HepG2 (cell line): Measurements from ENCODE around the gene NEK5. TPM values are rescaled to one million over a fixed set of nuclear protein-coding genes. Genes with fewer than 3 reads are reported as not detected.

Experiments used
- FOSL1 ChIP-seq: sonication (generic); formaldehyde crosslinking; IDR thresholded peaks from 2 replicates; pipeline ENCODE4 v1.9.0; 2021; ENCODE audit warnings: missing genetic modification reagents, borderline replicate concordance
- FOXP1 ChIP-seq, 2 experiments: fragments of 450-650 bp in 1 of 2; IDR thresholded peaks; 2 replicates each; pipeline ENCODE4 v1.6.1; 2017 to 2018; ENCODE audit warnings: antibody characterized with exemption in 1 of 2
- GABPA ChIP-seq, 2 experiments: IDR thresholded peaks; 2 replicates each; pipeline ENCODE4 v1.6.1; 2011 to 2016; ENCODE audit warnings: low read depth in 2 of 2, low read length in 1 of 2, missing biosample characterization in 1 of 2, missing genetic modification characterization in 1 of 2
- HDAC6 ChIP-seq: fragments of 200-600 bp; sonication (generic); IDR thresholded peaks from 2 replicates; pipeline ENCODE4 v1.7.0; 2017; ENCODE audit warnings: mild to moderate bottlenecking, antibody characterized with exemption, low read length, low read depth
- KDM5B ChIP-seq: sonication (generic); formaldehyde crosslinking; IDR thresholded peaks from 2 replicates; pipeline ENCODE4 v1.4.0; 2020; ENCODE audit warnings: missing genetic modification reagents, mild to moderate bottlenecking, borderline replicate concordance
- MAF1 ChIP-seq: sonication (generic); formaldehyde crosslinking; IDR thresholded peaks from 2 replicates; pipeline ENCODE4 v1.5.0; 2020; ENCODE audit warnings: missing genetic modification reagents, borderline replicate concordance
- MED13 ChIP-seq: sonication (generic); formaldehyde crosslinking; IDR thresholded peaks from 2 replicates; pipeline ENCODE4 v1.5.0; 2020; ENCODE audit warnings: missing genetic modification reagents
- MEF2D ChIP-seq: sonication (generic); formaldehyde crosslinking; IDR thresholded peaks from 2 replicates; pipeline ENCODE4 v1.5.1; 2020; ENCODE audit warnings: mild to moderate bottlenecking, missing genetic modification reagents
- MXD4 ChIP-seq: IDR thresholded peaks from 2 replicates; pipeline ENCODE4 v1.6.1; 2016; ENCODE audit warnings: mild to moderate bottlenecking, missing biosample characterization, missing genetic modification reagents
- POLR2A ChIP-seq, 2 experiments: IDR thresholded peaks; 2 replicates each; pipeline ENCODE4 v1.6.1; 2011; ENCODE audit warnings: low read depth in 2 of 2, low read length in 2 of 2, mild to moderate bottlenecking in 1 of 2, moderate library complexity in 1 of 2; ENCODE audit not compliant: insufficient read depth in 1 of 2
- RBM39 ChIP-seq: fragments of 200-400 bp; formaldehyde crosslinking; IDR thresholded peaks from one replicate; pipeline ENCODE4 v1.6.1; 2018; ENCODE audit warnings: antibody characterized with exemption, mild to moderate bottlenecking, low read depth, low read length; ENCODE audit not compliant: poor library complexity, severe bottlenecking
- SOX5 ChIP-seq: IDR thresholded peaks from 2 replicates; pipeline ENCODE4 v1.6.1; 2016; ENCODE audit warnings: borderline replicate concordance
- TBX3 ChIP-seq: fragments of 450-650 bp; IDR thresholded peaks from 2 replicates; pipeline ENCODE4 v1.6.1; 2017; ENCODE audit warnings: antibody characterized with exemption, mild to moderate bottlenecking, inconsistent platforms, borderline replicate concordance
- WIZ ChIP-seq: sonication (generic); formaldehyde crosslinking; IDR thresholded peaks from 2 replicates; pipeline ENCODE4 v1.5.1; 2020; ENCODE audit warnings: mild to moderate bottlenecking, missing genetic modification reagents
- ZNF34 ChIP-seq: sonication (generic); formaldehyde crosslinking; IDR thresholded peaks from 2 replicates; pipeline ENCODE4 v1.4.0; 2020; ENCODE audit warnings: mild to moderate bottlenecking, missing genetic modification reagents, borderline replicate concordance
- ZNF431 ChIP-seq: sonication (generic); formaldehyde crosslinking; IDR thresholded peaks from 2 replicates; pipeline ENCODE4 v1.9.0; 2022; ENCODE audit warnings: missing genetic modification reagents, low read depth, mild to moderate bottlenecking, borderline replicate concordance
- ZNF572 ChIP-seq: sonication (generic); formaldehyde crosslinking; IDR thresholded peaks from 2 replicates; pipeline ENCODE4 v1.5.1; 2020; ENCODE audit warnings: mild to moderate bottlenecking, missing genetic modification reagents
- ZNF577 ChIP-seq: sonication (generic); formaldehyde crosslinking; IDR thresholded peaks from 2 replicates; pipeline ENCODE4 v1.4.0; 2020; ENCODE audit warnings: mild to moderate bottlenecking, low read depth, missing genetic modification reagents, borderline replicate concordance
- ZNF788 ChIP-seq: sonication (generic); formaldehyde crosslinking; IDR thresholded peaks from 2 replicates; pipeline ENCODE4 v1.5.0; 2020; ENCODE audit warnings: mild to moderate bottlenecking, missing genetic modification reagents, borderline replicate concordance
- polyA plus RNA-seq, 8 experiments: library from polyadenylated mRNA; depleted of rRNA in 3 of 8; stranded (reverse) in 7 of 8; unstranded in 1 of 8; fragments of >200 nt; fragmentation: Illumina TruSeq in 4 of 8; extraction: Trizol in 4 of 8; gene quantifications; 2 replicates each; pipeline versions ENCODE4 v1.2.1 to v1.2.3, GENCODE V29; 2011 to 2016; ENCODE audit warnings: low read depth in 4 of 8, missing spikeins in 1 of 8, mixed read lengths in 1 of 8; ENCODE audit not compliant: insufficient read depth in 1 of 8
- total RNA-seq, 5 experiments: library from RNA; depleted of rRNA; stranded (reverse); fragments of >200 nt; fragmentation: Illumina TruSeq; extraction: Trizol; gene quantifications; 2 replicates each; pipeline ENCODE4 v1.2.3, GENCODE V29; 2016; ENCODE audit warnings: low read depth in 1 of 5
- TF ChIP-seq, protein P1 (sequence below): sonication (generic); formaldehyde crosslinking; IDR thresholded peaks from 2 replicates; pipeline ENCODE4 v1.9.0; 2021; ENCODE audit warnings: missing genetic modification reagents, borderline replicate concordance
- TF ChIP-seq, protein P2 (sequence below): sonication (generic); formaldehyde crosslinking; IDR thresholded peaks from 2 replicates; pipeline ENCODE4 v1.8.0; 2022; ENCODE audit warnings: mild to moderate bottlenecking, missing genetic modification reagents, moderate library complexity
- TF ChIP-seq, protein P3 (sequence below): IDR thresholded peaks from 2 replicates; pipeline ENCODE4 v1.6.1; 2018; ENCODE audit warnings: missing genetic modification reagents
- TF ChIP-seq, protein P4 (sequence below): sonication (generic); formaldehyde crosslinking; IDR thresholded peaks from 2 replicates; pipeline ENCODE4 v1.8.0; 2022; ENCODE audit warnings: mild to moderate bottlenecking, missing genetic modification reagents, borderline replicate concordance
- TF ChIP-seq, protein P5 (sequence below): sonication (generic); formaldehyde crosslinking; IDR thresholded peaks from 2 replicates; pipeline ENCODE4 v1.8.1; 2023; ENCODE audit warnings: mild to moderate bottlenecking, missing genetic modification reagents

The NEK5 gene
- total and polyA plus RNA-seq, 2 of the 13 experiments (the other 11 are each of a cell fraction or from before 2014, with no cell fraction given): 0.12 to 0.22 TPM

DNA sequence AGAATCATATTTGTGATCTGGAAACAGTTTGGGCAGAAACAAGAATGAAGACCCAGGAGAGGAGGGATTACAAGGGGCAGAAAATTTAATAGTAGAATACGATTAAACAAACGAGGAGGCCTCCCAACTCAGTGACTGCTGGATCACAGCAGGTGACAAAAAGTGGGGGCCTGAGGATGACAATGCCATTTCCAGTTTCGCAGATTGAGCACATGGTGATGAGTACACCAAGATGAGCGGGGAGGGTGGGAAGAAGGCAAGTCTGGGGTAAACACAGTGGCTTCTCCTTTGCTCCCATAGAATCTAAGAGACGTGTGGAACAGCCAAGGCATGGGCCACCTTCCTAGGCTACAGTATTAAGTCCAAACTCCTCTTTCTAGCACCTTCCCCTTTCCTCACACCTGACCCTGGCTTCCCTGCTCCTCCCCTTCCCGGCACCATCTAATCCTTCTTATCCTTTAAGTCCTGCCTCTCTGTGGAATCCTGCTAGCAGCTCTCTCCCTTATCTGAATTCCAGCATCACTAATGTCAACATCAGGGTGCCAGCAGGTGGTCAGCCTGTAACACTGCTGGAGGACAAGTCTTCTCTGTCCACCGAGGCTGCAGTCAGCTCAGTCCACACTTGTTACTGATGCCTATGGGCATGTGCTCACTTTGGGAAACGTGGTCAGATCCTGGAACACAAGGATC, 131.1 kb downstream of the NEK5 start (continued):
- TF ChIP-seq FOSL1 (CRISPR knock-in tag): no peak
- no peak for TF ChIP-seq MED13 (CRISPR knock-in tag)
- TF ChIP-seq, protein P1, sequence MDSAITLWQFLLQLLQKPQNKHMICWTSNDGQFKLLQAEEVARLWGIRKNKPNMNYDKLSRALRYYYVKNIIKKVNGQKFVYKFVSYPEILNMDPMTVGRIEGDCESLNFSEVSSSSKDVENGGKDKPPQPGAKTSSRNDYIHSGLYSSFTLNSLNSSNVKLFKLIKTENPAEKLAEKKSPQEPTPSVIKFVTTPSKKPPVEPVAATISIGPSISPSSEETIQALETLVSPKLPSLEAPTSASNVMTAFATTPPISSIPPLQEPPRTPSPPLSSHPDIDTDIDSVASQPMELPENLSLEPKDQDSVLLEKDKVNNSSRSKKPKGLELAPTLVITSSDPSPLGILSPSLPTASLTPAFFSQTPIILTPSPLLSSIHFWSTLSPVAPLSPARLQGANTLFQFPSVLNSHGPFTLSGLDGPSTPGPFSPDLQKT: no peak
- TF ChIP-seq ZNF572 (CRISPR knock-in tag): no peak
- TF ChIP-seq HDAC6: no peak
- TF ChIP-seq KDM5B (CRISPR knock-in tag): peak; percentile 35; the same call in 1 of the 2 replicates
- TF ChIP-seq GABPA (IDR thresholded peaks at IDR 0.05; ENCODE audit: low read depth, low read length): no peak
- TF ChIP-seq GABPA (CRISPR knock-in tag; IDR thresholded peaks at IDR 0.05; ENCODE audit: low read depth): no peak
- TF ChIP-seq ZNF34: no peak
- TF ChIP-seq, protein P2, sequence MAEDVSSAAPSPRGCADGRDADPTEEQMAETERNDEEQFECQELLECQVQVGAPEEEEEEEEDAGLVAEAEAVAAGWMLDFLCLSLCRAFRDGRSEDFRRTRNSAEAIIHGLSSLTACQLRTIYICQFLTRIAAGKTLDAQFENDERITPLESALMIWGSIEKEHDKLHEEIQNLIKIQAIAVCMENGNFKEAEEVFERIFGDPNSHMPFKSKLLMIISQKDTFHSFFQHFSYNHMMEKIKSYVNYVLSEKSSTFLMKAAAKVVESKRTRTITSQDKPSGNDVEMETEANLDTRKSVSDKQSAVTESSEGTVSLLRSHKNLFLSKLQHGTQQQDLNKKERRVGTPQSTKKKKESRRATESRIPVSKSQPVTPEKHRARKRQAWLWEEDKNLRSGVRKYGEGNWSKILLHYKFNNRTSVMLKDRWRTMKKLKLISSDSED (CRISPR knock-in tag): no peak
- TF ChIP-seq POLR2A (IDR thresholded peaks at IDR 0.05; ENCODE audit: insufficient read depth in 1 of 2, low read depth in 2 of 2, low read length in 2 of 2): 0 out of 4 replicates have a peak, but pooled peaks of 1 of the 2 experiments have one; percentile 30
- no peak for TF ChIP-seq MAF1
- peak; percentile 52; the same call in 1 of the 2 replicates for TF ChIP-seq MXD4 (CRISPR knock-in tag)
- no peak for TF ChIP-seq WIZ (CRISPR knock-in tag)
- peak; percentile 85 for TF ChIP-seq ZNF788 (CRISPR knock-in tag)
- peak; percentile 79 for TF ChIP-seq SOX5 (CRISPR knock-in tag)
- no peak for TF ChIP-seq ZNF577 (CRISPR knock-in tag)
- no peak for TF ChIP-seq RBM39
- no peak for TF ChIP-seq MEF2D (CRISPR knock-in tag)
- no peak for TF ChIP-seq ZNF431 (CRISPR knock-in tag)
- TF ChIP-seq, protein P3, sequence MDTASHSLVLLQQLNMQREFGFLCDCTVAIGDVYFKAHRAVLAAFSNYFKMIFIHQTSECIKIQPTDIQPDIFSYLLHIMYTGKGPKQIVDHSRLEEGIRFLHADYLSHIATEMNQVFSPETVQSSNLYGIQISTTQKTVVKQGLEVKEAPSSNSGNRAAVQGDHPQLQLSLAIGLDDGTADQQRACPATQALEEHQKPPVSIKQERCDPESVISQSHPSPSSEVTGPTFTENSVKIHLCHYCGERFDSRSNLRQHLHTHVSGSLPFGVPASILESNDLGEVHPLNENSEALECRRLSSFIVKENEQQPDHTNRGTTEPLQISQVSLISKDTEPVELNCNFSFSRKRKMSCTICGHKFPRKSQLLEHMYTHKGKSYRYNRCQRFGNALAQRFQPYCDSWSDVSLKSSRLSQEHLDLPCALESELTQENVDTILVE (CRISPR knock-in tag): peak; percentile 78; the same call in 1 of the 2 replicates
- TF ChIP-seq, protein P4, sequence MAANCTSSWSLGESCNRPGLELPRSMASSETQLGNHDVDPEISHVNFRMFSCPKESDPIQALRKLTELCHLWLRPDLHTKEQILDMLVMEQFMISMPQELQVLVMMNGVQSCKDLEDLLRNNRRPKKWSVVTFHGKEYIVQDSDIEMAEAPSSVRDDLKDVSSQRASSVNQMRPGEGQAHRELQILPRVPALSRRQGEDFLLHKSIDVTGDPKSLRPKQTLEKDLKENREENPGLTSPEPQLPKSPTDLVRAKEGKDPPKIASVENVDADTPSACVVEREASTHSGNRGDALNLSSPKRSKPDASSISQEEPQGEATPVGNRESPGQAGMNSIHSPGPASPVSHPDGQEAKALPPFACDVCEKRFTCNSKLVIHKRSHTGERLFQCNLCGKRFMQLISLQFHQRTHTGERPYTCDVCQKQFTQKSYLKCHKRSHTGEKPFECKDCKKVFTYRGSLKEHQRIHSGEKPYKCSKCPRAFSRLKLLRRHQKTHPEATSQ (CRISPR knock-in tag): no peak
- TF ChIP-seq, protein P5, sequence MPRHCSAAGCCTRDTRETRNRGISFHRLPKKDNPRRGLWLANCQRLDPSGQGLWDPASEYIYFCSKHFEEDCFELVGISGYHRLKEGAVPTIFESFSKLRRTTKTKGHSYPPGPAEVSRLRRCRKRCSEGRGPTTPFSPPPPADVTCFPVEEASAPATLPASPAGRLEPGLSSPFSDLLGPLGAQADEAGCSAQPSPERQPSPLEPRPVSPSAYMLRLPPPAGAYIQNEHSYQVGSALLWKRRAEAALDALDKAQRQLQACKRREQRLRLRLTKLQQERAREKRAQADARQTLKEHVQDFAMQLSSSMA (CRISPR knock-in tag): no peak
- TF ChIP-seq FOXP1 (IDR thresholded peaks at IDR 0.05): no peak; the same call in 1 of the 2 replicates
- TF ChIP-seq FOXP1 (CRISPR knock-in tag; IDR thresholded peaks at IDR 0.05): peak; percentile 78
- TF ChIP-seq TBX3: peak; percentile 93
